Activated CD4-positive, CD25-positive, alpha-beta regulatory T cell (primary cell): ENCODE measurements around the gene ZDHHC4.
A peak's percentile ranks its signal among the peaks of the same experiment; 100 is the strongest.
"Not testable (repeated sequence)": the region's sequence is repeated elsewhere in the genome, so short reads cannot be mapped to it uniquely, and the experiment has no call there.

Source experiments
- DNase-seq, 4 experiments: peaks; one replicate each; lab custom pipeline; 2025; lab: John Stamatoyannopoulos, UW

Gene ZDHHC4

DNA sequence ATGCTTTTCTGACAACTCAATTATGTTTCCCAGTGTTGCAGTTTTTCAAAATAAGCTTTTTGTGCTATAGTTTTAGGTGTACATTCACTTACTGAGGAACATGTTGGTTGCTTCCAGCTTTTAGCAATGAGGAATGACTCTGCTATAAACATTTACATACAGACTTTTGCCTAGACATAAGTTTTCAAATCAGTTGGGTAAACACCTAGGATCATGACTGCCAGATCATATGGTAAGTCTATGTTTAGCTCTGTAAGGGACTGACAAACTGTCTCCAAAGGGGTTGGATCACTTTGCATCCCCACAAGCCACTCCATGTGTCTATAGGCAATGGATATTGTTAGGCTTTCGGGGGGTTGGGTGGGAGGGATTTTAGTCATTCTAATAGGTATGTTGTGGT lies 15.1 kb upstream of the ZDHHC4 start:
- no peak for DNase-seq

GRCh38 chr7:6563936-6564770 lies 13.1 kb upstream of the ZDHHC4 start:
- DNase-seq, result no peak

GRCh38 chr7:6565655-6566054 lies 11.6 kb upstream of the ZDHHC4 start:
- no peak for DNase-seq

DNA sequence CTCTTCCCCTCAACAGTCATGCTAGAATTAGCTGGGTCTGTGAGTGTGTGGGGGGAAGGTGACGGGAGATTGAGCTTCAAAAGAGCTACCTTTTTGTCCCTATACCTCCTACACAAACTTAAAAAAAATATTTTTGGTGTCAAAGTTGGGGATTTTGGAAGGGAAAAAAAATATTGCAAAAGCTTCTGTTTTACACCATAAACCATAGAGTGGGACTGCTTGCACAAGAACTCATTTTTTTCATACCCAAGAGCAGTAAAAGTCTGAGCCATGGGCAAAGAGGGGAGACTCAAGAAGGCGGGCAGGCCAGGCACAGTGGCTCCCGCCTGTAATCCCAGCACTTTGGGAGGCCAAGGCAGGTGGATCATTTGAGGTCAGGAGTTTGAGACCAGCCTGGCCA lies 9.4 kb upstream of the ZDHHC4 start:
- no peak for DNase-seq

GRCh38 chr7:6571160-6571779 lies 6.0 kb upstream of the ZDHHC4 start:
- no peak for DNase-seq

- no peak for DNase-seq
Measured at GRCh38 chr7:6575281-6576023, 1.8 kb upstream of the ZDHHC4 start.

DNA sequence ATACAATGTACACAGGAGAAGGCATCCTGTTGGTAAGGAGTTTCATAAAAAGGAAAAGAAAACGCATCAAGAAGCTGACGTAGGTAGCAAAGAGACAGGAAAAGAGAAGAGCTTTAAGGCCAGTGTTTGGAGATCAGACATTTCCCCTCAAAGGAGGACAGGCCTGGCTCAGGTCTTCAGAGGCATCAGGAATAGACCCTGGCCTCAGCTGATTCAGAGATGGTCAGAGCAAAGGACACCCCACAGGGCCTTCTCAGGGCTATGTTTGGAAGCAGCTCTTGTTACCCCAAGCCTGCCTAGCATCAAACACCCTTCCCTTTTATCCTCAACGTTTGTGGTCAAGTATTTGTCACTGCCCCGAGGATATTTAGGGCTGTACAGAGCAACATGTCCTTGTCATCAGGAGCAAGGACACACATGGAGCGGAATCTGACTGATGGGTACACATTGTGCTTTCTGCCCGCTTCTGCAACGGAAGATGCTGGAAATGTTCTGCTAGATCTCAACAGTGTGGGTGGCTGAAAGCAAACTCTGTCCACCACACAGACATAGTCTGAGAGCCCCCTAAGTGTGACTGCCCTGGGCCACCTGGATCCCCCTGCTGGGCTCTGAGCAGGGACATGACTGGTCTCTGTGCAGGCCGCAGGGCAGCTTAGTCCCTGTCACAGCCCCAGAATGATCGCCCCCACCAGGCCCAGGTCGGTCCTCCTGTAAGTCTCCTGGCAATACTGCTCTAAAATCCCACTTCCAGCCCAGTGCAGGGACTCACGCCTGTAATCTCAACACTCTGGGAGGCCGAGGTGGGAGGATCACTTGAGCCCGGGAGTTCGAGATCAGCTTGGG lies 1.0 kb upstream of the ZDHHC4 start:
- no peak for DNase-seq

DNA sequence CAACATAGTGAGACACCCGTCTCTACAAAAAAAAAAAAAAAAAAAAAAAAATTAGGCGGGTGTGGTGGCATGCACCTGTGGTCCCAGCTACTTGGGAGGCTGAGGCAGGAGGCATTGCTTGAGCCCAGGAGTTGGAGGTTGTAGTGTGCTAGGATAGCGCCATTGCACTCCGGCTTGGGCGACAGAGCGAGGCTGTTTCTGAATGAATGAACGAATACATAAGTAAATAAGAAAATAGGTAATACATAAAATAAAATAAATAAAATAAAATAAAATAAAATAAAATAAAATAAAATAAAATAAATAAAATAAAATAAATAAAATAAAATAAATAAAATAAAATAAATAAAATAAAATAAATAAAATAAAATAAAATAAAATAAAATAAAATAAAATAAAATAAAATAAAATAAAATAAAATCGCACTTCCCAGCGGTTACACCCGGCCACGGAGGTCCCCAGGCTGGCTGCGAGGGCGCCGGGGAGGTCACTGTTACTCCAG lies 336 bp upstream of the ZDHHC4 start:
- not testable (repeated sequence) for DNase-seq

DNA sequence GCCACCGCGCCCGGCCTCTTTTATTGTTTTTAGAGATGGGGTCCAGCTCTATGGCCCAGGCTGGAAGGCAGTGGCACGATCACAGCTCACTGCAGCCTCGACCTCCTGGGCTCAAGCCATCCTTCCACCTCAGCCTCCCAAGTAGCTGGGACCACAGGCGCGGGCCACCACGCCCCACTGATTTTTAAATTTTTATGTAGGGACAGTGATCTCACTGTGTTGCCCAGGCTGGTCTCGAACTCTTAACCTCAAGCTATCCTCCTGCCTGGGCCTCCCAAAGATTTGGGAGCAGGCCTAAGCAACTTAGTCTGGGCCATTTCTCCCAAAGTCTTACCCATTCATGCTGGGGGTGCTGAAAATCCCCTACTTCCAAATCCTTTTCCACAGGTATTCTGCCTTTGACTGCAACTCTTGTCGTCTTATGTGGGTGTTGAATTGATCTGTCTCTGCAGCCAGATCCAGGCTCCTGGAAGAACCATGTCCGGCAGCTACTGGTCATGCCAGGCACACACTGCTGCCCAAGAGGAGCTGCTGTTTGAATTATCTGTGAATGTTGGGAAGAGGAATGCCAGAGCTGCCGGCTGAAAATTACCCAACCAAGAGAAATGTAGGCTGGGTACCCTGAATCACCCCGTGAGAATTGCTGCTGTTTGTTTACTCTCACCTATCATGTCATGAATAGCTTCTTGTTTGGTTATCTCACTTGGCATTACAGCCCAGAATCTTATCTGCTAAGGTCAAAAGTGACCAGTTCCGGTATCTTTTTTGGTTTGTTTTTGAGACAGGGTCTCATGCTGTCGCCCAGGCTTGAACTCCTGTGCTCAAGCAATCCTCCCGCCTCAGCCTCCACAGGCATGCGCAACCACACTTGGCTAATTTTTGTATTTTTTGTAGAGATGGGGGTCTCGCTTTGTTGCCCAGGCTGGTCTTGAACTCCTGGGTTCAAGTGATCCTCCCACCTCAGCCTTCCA lies 1.1 kb downstream of the ZDHHC4 start:
- no peak for DNase-seq

- no peak for DNase-seq
Measured at GRCh38 chr7:6579446-6579845, 2.2 kb downstream of the ZDHHC4 start.

- not testable (repeated sequence) for DNase-seq
Measured at GRCh38 chr7:6585746-6586432, 8.6 kb downstream of the ZDHHC4 start.

DNA sequence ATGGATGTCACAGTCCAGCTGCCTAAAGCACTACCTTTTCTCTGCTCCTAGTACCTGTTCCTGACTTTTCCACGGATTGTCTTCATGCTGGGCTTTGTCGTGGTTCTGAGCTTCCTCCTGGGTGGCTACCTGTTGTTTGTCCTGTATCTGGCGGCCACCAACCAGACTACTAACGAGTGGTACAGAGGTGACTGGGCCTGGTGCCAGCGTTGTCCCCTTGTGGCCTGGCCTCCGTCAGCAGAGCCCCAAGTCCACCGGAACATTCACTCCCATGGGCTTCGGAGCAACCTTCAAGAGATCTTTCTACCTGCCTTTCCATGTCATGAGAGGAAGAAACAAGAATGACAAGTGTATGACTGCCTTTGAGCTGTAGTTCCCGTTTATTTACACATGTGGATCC lies 11.3 kb downstream of the ZDHHC4 start:
- no peak for DNase-seq

GRCh38 chr7:6589151-6589828 lies 12.0 kb downstream of the ZDHHC4 start:
- DNase-seq, result no peak

DNA sequence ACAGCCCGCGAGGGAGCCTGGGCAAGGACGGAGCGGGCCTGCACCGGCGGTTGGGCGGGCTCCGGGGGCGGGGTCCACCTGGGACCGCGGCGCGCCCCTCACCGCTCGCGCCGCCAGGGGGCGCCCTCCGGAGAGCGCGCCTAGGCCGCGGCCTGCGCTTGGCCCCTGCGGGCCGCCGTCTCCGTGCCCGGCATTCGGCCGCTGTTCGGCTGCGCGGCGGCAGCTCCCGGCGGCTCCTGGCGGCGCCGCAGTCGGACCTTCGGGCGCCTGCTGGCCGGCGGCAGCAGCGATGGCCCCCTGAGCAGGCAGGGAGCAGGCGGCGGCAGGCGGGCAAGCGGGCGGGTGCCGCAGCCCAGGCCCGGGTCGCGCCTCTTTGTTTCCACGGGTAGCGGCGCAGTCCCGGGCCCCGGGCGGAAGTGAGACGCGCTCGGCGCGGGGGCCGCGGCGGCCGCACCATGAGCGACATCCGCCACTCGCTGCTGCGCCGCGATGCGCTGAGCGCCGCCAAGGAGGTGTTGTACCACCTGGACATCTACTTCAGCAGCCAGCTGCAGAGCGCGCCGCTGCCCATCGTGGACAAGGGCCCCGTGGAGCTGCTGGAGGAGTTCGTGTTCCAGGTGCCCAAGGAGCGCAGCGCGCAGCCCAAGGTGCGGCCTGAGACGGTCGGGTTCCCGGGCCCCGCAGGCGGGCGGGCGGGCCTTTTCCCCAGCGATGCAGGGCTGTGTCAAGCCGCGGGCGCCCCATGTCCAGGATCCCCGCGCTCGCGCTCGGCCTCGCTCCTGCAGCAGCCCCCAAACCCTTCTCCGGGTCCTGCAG lies 12.8 kb downstream of the ZDHHC4 start, which contains the start of gene INTS15:
Gene INTS15 (plus strand): TSS at position 193 of the 816 bp plus-strand sequence. CDS start 263 bp downstream, at position 456.
- DNase-seq, result peak; percentile 61 to 76 (median 70)

DNA sequence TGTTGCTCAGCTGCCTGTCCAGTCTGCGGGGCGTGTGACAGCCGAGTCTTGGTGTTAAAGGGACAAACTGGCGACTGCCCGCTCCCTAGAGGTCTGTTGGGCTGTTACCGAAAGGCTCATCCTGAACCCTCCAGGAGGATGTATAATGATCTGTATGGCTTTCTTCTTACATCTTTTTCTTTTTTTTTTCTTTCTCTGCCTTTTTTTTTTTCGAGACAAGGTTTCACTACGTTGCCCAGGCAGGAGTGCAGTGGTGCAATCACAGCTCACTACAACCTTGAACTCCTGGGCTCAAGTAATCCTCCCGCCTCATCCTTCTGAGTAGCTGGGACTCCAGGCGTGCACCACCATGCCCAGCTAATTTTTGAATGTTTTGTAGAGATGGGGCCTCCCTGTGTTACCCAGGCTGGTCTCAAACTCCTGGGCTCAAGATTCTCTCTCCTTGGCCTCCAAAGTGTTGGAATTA lies 13.4 kb downstream of the ZDHHC4 start:
- no peak for DNase-seq

DNA sequence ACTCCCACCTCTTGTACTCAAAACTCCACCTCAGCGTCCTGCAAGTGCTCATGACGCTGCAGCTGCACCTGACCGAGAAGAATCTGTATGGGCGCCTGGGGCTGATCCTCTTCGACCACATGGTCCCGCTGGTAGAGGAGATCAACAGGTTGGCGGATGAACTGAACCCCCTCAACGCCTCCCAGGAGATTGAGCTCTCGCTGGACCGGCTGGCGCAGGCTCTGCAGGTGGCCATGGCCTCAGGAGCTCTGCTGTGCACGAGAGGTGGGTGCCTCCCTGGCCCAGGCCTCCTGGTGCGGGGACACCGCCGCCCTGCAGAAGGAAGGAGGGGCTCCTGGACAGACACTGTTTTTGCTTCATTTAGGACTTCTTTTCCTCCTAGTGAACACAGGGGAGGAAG lies 22.8 kb downstream of the ZDHHC4 start:
- no peak for DNase-seq

- DNase-seq, result no peak
Measured at GRCh38 chr7:6604458-6604857, 27.2 kb downstream of the ZDHHC4 start.

DNA sequence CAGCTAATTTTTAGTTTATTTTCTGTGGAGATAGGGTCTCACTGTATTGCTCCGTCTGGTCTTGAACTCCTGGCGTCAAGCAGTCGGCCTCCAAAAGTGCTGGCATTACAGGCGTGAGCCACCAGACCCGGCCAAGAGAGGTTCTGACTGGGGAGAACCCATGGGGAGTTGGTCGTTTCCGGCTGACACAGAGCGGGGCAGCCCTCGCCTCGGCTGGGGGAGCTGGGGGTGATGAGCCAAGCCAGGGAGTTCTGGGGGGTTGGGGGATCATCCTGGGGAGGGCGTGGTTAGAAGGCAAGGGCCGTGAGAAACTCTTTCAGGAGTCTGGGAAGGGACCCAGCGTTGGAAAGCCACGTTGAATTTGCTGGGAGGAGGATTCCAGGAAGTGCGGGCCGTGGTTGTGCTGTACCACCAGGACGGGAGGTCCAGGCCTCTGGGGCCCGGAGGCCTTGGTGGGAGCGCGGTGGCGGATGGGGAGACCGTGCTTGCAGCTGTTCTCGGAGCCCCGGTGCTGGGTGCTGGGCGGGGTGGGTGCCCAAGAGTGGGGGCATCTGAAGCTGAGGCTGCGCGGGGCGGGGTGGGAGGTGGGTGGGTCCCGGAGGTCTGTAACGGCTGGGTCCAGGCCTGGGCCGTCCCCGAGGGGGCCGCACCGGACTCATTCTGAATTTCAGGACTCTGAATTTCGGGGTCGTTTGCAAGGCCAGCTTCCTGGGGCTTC lies 29.8 kb downstream of the ZDHHC4 start:
- DNase-seq, result no peak
